CD14-positive monocyte (primary cell): ENCODE measurements around the gene ARFGAP2. TPM values are rescaled to one million over a fixed set of nuclear protein-coding genes. Genes with fewer than 3 reads are reported as not detected.
A peak's percentile ranks its signal among the peaks of the same experiment; 100 is the strongest.

Source experiments
- DNase-seq, 3 donors: peaks; one replicate each; pipeline ENCODE4 v3.0.0-alpha.2; 2011 to 2022
- H2AFZ ChIP-seq: 2 replicates; pipeline ENCODE4 v1.6.0; 2012; ENCODE audit warnings: mild to moderate bottlenecking, low read depth, low read length, inconsistent platforms; ENCODE audit not compliant: insufficient read depth, poor library complexity, severe bottlenecking
- H3K27ac ChIP-seq, 2 donors: 1 replicate in 1 of 2; 2 replicates in 1 of 2; pipeline ENCODE4 v1.5.1; 2012 to 2013; ENCODE audit warnings: low read length in 2 of 2, control low read depth in 1 of 2, inconsistent platforms in 1 of 2, low read depth in 1 of 2, mild to moderate bottlenecking in 1 of 2
- H3K27me3 ChIP-seq, 2 donors: one replicate each; pipeline versions ENCODE4 v1.6.0 to v1.6.1; 2011 to 2013; ENCODE audit warnings: low read length in 2 of 2; ENCODE audit not compliant: control insufficient read depth in 2 of 2, insufficient read depth in 2 of 2
- H3K36me3 ChIP-seq, 2 donors: replicated peaks in 1 of 2; 1 replicate in 1 of 2; 2 replicates in 1 of 2; pipeline versions ENCODE4 v1.5.1 to v1.6.1; 2012 to 2013; ENCODE audit warnings: low read length in 2 of 2, control low read depth in 1 of 2, inconsistent platforms in 1 of 2, mild to moderate bottlenecking in 1 of 2; ENCODE audit not compliant: insufficient read depth in 2 of 2, control insufficient read depth in 1 of 2
- H3K4me1 ChIP-seq, 2 donors: 1 replicate in 1 of 2; 2 replicates in 1 of 2; pipeline versions ENCODE4 v1.5.1 to v1.6.1; 2012 to 2013; ENCODE audit warnings: low read length in 2 of 2, control low read depth in 1 of 2, inconsistent platforms in 1 of 2, mild to moderate bottlenecking in 1 of 2, moderate library complexity in 1 of 2; ENCODE audit not compliant: insufficient read depth in 2 of 2, control insufficient read depth in 1 of 2
- H3K4me2 ChIP-seq: replicated peaks from 2 replicates; pipeline ENCODE3; 2012; ENCODE audit warnings: low read length, moderate library complexity, mild to moderate bottlenecking; ENCODE audit not compliant: poor library complexity, severe bottlenecking; ENCODE audit errors: extremely low read depth
- H3K4me3 ChIP-seq, 3 experiments: fragments of 200-600 bp in 1 of 3; sonication (generic) in 1 of 3; replicated peaks in 1 of 3; 1 replicate in 2 of 3; 2 replicates in 1 of 3; pipeline ENCODE4 v1.5.1; 2011 to 2013; ENCODE audit warnings: low read length in 3 of 3, mild to moderate bottlenecking in 3 of 3, control low read depth in 2 of 3, low read depth in 2 of 3, inconsistent platforms in 1 of 3, moderate library complexity in 1 of 3
- H3K79me2 ChIP-seq: 2 replicates; pipeline ENCODE4 v1.6.0; 2012; ENCODE audit warnings: mild to moderate bottlenecking, control low read depth, inconsistent platforms, low read length, moderate library complexity; ENCODE audit not compliant: insufficient read depth
- H3K9ac ChIP-seq: 2 replicates; pipeline ENCODE4 v1.6.0; 2017; ENCODE audit warnings: low read length, mild to moderate bottlenecking; ENCODE audit not compliant: insufficient read depth, poor library complexity, severe bottlenecking
- H3K9me3 ChIP-seq, 2 donors: replicated peaks in 1 of 2; 1 replicate in 1 of 2; 2 replicates in 1 of 2; pipeline versions ENCODE4 v1.5.1 to v1.6.1; 2012 to 2013; ENCODE audit warnings: low read length in 2 of 2, control low read depth in 1 of 2; ENCODE audit not compliant: control insufficient read depth in 1 of 2, insufficient read depth in 1 of 2
- H4K20me1 ChIP-seq: 2 replicates; pipeline ENCODE4 v1.6.0; 2012; ENCODE audit warnings: mild to moderate bottlenecking, low read length, control low read depth, moderate library complexity; ENCODE audit not compliant: insufficient read depth
- H3K27ac Mint-ChIP-seq, 7 donors: one replicate each; pipeline ENCODE4 v1.8.0; 2020; ENCODE audit warnings: mild to moderate bottlenecking in 7 of 7, mixed read lengths in 7 of 7, moderate library complexity in 6 of 7, inconsistent platforms in 2 of 7
- H3K27me3 Mint-ChIP-seq, 3 donors: one replicate each; pipeline ENCODE4 v1.8.0; 2021 to 2022; ENCODE audit warnings: low read depth in 3 of 3, mild to moderate bottlenecking in 3 of 3, mixed read lengths in 3 of 3, moderate library complexity in 3 of 3, inconsistent platforms in 1 of 3
- H3K36me3 Mint-ChIP-seq, 2 donors: one replicate each; pipeline ENCODE4 v1.8.0; 2020; ENCODE audit warnings: mixed read lengths in 2 of 2, inconsistent platforms in 1 of 2, mild to moderate bottlenecking in 1 of 2
- H3K4me1 Mint-ChIP-seq: one replicate; pipeline ENCODE4 v1.8.0; 2020; ENCODE audit warnings: mild to moderate bottlenecking, mixed read lengths
- H3K4me3 Mint-ChIP-seq, 2 donors: one replicate each; pipeline ENCODE4 v1.8.0; 2020; ENCODE audit warnings: mild to moderate bottlenecking in 2 of 2, mixed read lengths in 2 of 2, moderate library complexity in 1 of 2
- H3K9me3 Mint-ChIP-seq, 7 donors: one replicate each; pipeline ENCODE4 v1.8.0; 2020 to 2022; ENCODE audit warnings: mixed read lengths in 7 of 7, mild to moderate bottlenecking in 6 of 7, moderate library complexity in 6 of 7, inconsistent platforms in 2 of 7
- CTCF ChIP-seq: fragments of 200-600 bp; IDR thresholded peaks from one replicate; pipeline ENCODE4 v1.8.0; 2022; ENCODE audit warnings: antibody characterized with exemption, mild to moderate bottlenecking
- WGBS: methylation state at CpG from one replicate; pipeline ENCODE4 v1.1.5; 2013; ENCODE audit warnings: missing lambda C conversion rate; ENCODE audit not compliant: insufficient coverage; 5-methylcytosine and 5-hydroxymethylcytosine counted together
- intact Hi-C, 2 donors: fragments of 100-400 bp; cut with micrococcal nuclease; formaldehyde crosslinking; loops; one replicate each; pipeline versions ENCODE4 v1.15.0 to v1.15.1; 2023
- polyA plus RNA-seq, 3 donors: library from polyadenylated mRNA; depleted of rRNA in 1 of 3; unstranded in 2 of 3; stranded (reverse) in 1 of 3; fragments of 300-500 nt in 2 of 3; fragments of >200 nt in 1 of 3; fragmentation: Illumina TruSeq in 2 of 3; gene quantifications; 1 replicate in 2 of 3; 2 replicates in 1 of 3; pipeline ENCODE4 v1.2.3, GENCODE V29; 2012 to 2021

The ARFGAP2 gene
- polyA plus RNA-seq, 3 donors = 59.7 to 129 (median 61.0) TPM

- H3K27me3 ChIP-seq = no peaks in the 10 kb centered on the region
- DNase-seq = no peak
- no peak overlapping the region for H3K9ac ChIP-seq
- H3K9me3 ChIP-seq = no peaks in the 10 kb centered on the region
- peaks cover 9 to 11% of the 10 kb centered on the region in 2 donors for H3K4me1 ChIP-seq
- peaks cover 61 to 90% of the 10 kb centered on the region in 2 donors for H3K36me3 Mint-ChIP-seq
- 95% methylated on average over 13 of the region's 16 CpGs for WGBS
- intact Hi-C loops = loop anchor here in 1 of 2 donors (10.0 kb wide), 1 partner anchor 466 kb away; the partner anchor contains the start of genes ARHGAP1 and ZNF408
- H3K27ac Mint-ChIP-seq = peak overlapping the region in 1 of 7 donors; percentile 68
- no peak for TF ChIP-seq CTCF
- no peak overlapping the region for H3K4me3 Mint-ChIP-seq
- H4K20me1 ChIP-seq = peaks cover 99% of the 10 kb centered on the region
- no peaks in the 10 kb centered on the region for H3K9me3 Mint-ChIP-seq
- no peaks in the 10 kb centered on the region for H3K27me3 Mint-ChIP-seq
- H3K4me1 Mint-ChIP-seq = peaks cover 7% of the 10 kb centered on the region
- peaks cover 78 to 93% of the 10 kb centered on the region in 2 donors for H3K36me3 ChIP-seq
- H3K79me2 ChIP-seq = peaks cover 89% of the 10 kb centered on the region
- no peak overlapping the region for H2AFZ ChIP-seq
- H3K4me2 ChIP-seq = no peak overlapping the region
- no peak overlapping the region for H3K4me3 ChIP-seq
- H3K27ac ChIP-seq = no peak overlapping the region
These were observed 5.4 kb downstream of the ARFGAP2 start for GRCh38 chr11:47171061-47171838.

- peak overlapping the region in 1 of 7 donors; percentile 23 for H3K27ac Mint-ChIP-seq
- peaks cover 41% of the 10 kb centered on the region for H3K79me2 ChIP-seq
- DNase-seq = no peak
- H3K4me1 Mint-ChIP-seq = no peaks in the 10 kb centered on the region
- no peak for TF ChIP-seq CTCF
- no peaks in the 10 kb centered on the region for H3K9me3 Mint-ChIP-seq
- peaks cover 65 to 93% of the 10 kb centered on the region in 2 donors for H3K36me3 Mint-ChIP-seq
- intact Hi-C loops = no loop called here
- no peak overlapping the region for H3K4me3 Mint-ChIP-seq
- no peaks in the 10 kb centered on the region for H3K27me3 ChIP-seq
- no peak overlapping the region for H3K4me3 ChIP-seq
- no peaks in the 10 kb centered on the region for H3K9me3 ChIP-seq
- no peaks in the 10 kb centered on the region for H3K27me3 Mint-ChIP-seq
- peaks cover 94% of the 10 kb centered on the region for H4K20me1 ChIP-seq
- no peak overlapping the region for H3K27ac ChIP-seq
- WGBS = 94% methylated on average over 5 of the region's 5 CpGs
- no peak overlapping the region for H3K9ac ChIP-seq
- no peaks in the 10 kb centered on the region for H3K4me1 ChIP-seq
- peaks cover 71 to 96% of the 10 kb centered on the region in 2 donors for H3K36me3 ChIP-seq
- no peak overlapping the region for H3K4me2 ChIP-seq
- H2AFZ ChIP-seq = no peak overlapping the region
These were observed 10.3 kb downstream of the ARFGAP2 start for GRCh38 chr11:47166368-47166767.
